Activated naive CD8-positive, alpha-beta T cell treated with anti-CD3 and anti-CD28 coated beads for 36 hours (primary cell): ENCODE results near the gene PDE4B. TPM values are rescaled to one million over a fixed set of nuclear protein-coding genes. Genes with fewer than 3 reads are reported as not detected.
A peak's percentile ranks its signal among the peaks of the same experiment; 100 is the strongest.
"Not testable (repeated sequence)": the region's sequence is repeated elsewhere in the genome, so short reads cannot be mapped to it uniquely, and the experiment has no call there.

Experiments
- DNase-seq: peaks from one replicate; pipeline ENCODE4 v3.0.0; 2021
- H3K27ac Mint-ChIP-seq: one replicate; pipeline ENCODE4 v1.8.0; 2022; ENCODE audit warnings: mild to moderate bottlenecking, moderate library complexity, mixed read lengths
- H3K27me3 Mint-ChIP-seq: one replicate; pipeline ENCODE4 v1.8.0; 2022; ENCODE audit warnings: mild to moderate bottlenecking, mixed read lengths
- H3K36me3 Mint-ChIP-seq: one replicate; pipeline ENCODE4 v1.8.0; 2021; ENCODE audit warnings: mild to moderate bottlenecking, mixed read lengths
- H3K4me1 Mint-ChIP-seq: one replicate; pipeline ENCODE4 v1.8.0; 2021; ENCODE audit warnings: mixed read lengths
- H3K4me3 Mint-ChIP-seq: one replicate; pipeline ENCODE4 v1.8.0; 2022; ENCODE audit warnings: mild to moderate bottlenecking, moderate library complexity, mixed read lengths
- H3K9me3 Mint-ChIP-seq: one replicate; pipeline ENCODE4 v1.8.0; 2022; ENCODE audit warnings: mixed read lengths
- total RNA-seq, 2 experiments: library from RNA; stranded (reverse); gene quantifications; one replicate each; pipeline ENCODE4 v1.2.3, GENCODE V29; 2021

PDE4B gene
- total RNA-seq, 2 experiments from 2014 or later, result 22.3 to 24.6 TPM

- peaks cover 3% of the 10 kb centered on the region for H3K4me1 Mint-ChIP-seq
- H3K27ac Mint-ChIP-seq, result no peak overlapping the region
- DNase-seq, result no peak
- H3K27me3 Mint-ChIP-seq, result no peaks in the 10 kb centered on the region
- H3K4me3 Mint-ChIP-seq, result no peak overlapping the region
- H3K36me3 Mint-ChIP-seq, result no peaks in the 10 kb centered on the region
- no peaks in the 10 kb centered on the region for H3K9me3 Mint-ChIP-seq
Measured at GRCh38 chr1:66313429-66313828, 520.7 kb downstream of the PDE4B start.

GRCh38 chr1:66315671-66316070, 523.0 kb downstream of the PDE4B start:
- H3K27me3 Mint-ChIP-seq, result no peaks in the 10 kb centered on the region
- DNase-seq, result no peak
- no peaks in the 10 kb centered on the region for H3K36me3 Mint-ChIP-seq
- no peak overlapping the region for H3K4me3 Mint-ChIP-seq
- no peaks in the 10 kb centered on the region for H3K9me3 Mint-ChIP-seq
- H3K27ac Mint-ChIP-seq, result no peak overlapping the region
- peaks cover 3% of the 10 kb centered on the region for H3K4me1 Mint-ChIP-seq

- Mint-ChIP-seq H3K4me1 (peaks cover 3% of the 10 kb centered on the region), H3K27ac (peak overlapping the region; percentile 7), H3K9me3 (no peaks in the 10 kb centered on the region), H3K4me3 (no peak overlapping the region), H3K36me3 (no peaks in the 10 kb centered on the region), H3K27me3 (no peaks in the 10 kb centered on the region)
- DNase-seq, result no peak
Measured at GRCh38 chr1:66316464-66317247, 524.0 kb downstream of the PDE4B start.

DNA sequence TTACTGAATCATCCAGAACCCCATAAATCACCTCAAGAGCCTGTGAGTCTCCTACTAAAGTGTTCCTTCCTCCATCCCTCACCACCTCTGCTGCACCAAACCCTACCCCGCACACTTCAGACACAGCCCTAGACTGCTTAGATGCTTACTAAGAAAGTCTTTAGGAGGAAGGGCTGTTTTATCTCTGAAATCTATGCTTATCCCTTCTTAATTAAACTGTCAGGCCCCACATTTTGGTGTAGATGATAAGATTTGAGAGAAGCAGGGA, 524.5 kb downstream of the PDE4B start:
- Mint-ChIP-seq H3K9me3 (no peaks in the 10 kb centered on the region), H3K36me3 (peaks cover 2% of the 10 kb centered on the region), H3K4me1 (peaks cover 3% of the 10 kb centered on the region), H3K27me3 (no peaks in the 10 kb centered on the region), H3K27ac (peak overlapping the region; percentile 7), H3K4me3 (no peak overlapping the region)
- no peak for DNase-seq

- Mint-ChIP-seq H3K36me3 (peaks cover 3% of the 10 kb centered on the region), H3K9me3 (peaks cover 2% of the 10 kb centered on the region), H3K4me1 (peaks cover 18% of the 10 kb centered on the region), H3K27me3 (no peaks in the 10 kb centered on the region), H3K4me3 (no peak overlapping the region), H3K27ac (no peak overlapping the region)
- DNase-seq, result no peak
Measured at GRCh38 chr1:66320231-66320630, 527.5 kb downstream of the PDE4B start.

- not testable (repeated sequence) for H3K4me3 Mint-ChIP-seq, H3K27me3 Mint-ChIP-seq, H3K27ac Mint-ChIP-seq, H3K36me3 Mint-ChIP-seq, DNase-seq, H3K9me3 Mint-ChIP-seq
- peaks cover 31% of the 10 kb centered on the region for H3K4me1 Mint-ChIP-seq
Measured at GRCh38 chr1:66322462-66322861, 529.8 kb downstream of the PDE4B start.

GRCh38 chr1:66323958-66324625, 531.4 kb downstream of the PDE4B start:
- Mint-ChIP-seq H3K27ac (peak overlapping the region; percentile 83), H3K27me3 (no peaks in the 10 kb centered on the region), H3K9me3 (peaks cover 2% of the 10 kb centered on the region), H3K36me3 (peaks cover 3% of the 10 kb centered on the region), H3K4me1 (peaks cover 40% of the 10 kb centered on the region), H3K4me3 (peak overlapping the region; percentile 4)
- no peak for DNase-seq

DNA sequence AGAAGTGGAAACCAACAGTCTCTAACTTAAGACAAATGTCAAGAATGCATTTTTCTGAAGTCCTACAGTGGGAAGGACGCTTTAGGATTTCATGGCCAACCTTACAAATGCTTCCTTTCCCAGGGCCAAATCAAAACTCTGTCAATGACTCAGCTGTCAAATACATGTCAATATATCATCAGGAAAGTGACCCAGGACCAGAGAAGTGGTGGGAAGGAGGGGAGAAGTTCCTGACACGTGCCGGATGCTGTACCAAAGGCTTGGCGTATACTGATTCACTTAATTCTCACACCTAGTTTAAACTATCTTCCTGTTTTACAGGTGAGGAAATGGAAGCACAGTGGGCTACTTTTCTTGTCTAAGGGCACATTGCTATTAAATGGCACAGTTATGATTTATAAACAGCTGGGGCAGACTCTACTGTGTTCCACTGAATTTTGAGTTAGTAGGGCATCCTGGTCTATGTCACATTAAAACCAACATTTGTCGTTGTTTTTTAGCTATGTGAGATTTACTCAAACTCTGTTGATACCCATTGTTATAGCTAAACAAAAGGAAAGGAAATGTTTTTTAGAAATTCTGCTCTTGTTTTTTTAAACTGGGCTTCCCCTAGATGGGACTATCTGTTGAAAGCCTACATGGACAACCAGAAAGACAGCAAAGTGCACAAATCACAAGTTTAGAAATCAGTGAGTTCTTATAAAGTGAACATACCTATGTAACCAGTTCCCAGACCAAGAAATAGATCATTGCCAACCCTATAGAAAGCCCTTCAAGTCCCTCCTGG, 533.1 kb downstream of the PDE4B start:
- no peak for DNase-seq
- Mint-ChIP-seq H3K36me3 (peaks cover 3% of the 10 kb centered on the region), H3K4me1 (peaks cover 57% of the 10 kb centered on the region), H3K9me3 (peaks cover 2% of the 10 kb centered on the region), H3K27me3 (no peaks in the 10 kb centered on the region), H3K27ac (no peak overlapping the region), H3K4me3 (no peak overlapping the region)

GRCh38 chr1:66326867-66327266, 534.2 kb downstream of the PDE4B start:
- Mint-ChIP-seq H3K4me1 (peaks cover 59% of the 10 kb centered on the region), H3K27ac (no peak overlapping the region), H3K36me3 (peaks cover 3% of the 10 kb centered on the region), H3K4me3 (no peak overlapping the region), H3K27me3 (no peaks in the 10 kb centered on the region), H3K9me3 (peaks cover 2% of the 10 kb centered on the region)
- DNase-seq, result no peak

GRCh38 chr1:66327588-66327987, 534.9 kb downstream of the PDE4B start:
- H3K4me1 Mint-ChIP-seq, result peaks cover 59% of the 10 kb centered on the region
- DNase-seq, result no peak
- peaks cover 2% of the 10 kb centered on the region for H3K9me3 Mint-ChIP-seq
- H3K27ac Mint-ChIP-seq, result no peak overlapping the region
- H3K27me3 Mint-ChIP-seq, result no peaks in the 10 kb centered on the region
- H3K4me3 Mint-ChIP-seq, result no peak overlapping the region
- peaks cover 2% of the 10 kb centered on the region for H3K36me3 Mint-ChIP-seq

DNA sequence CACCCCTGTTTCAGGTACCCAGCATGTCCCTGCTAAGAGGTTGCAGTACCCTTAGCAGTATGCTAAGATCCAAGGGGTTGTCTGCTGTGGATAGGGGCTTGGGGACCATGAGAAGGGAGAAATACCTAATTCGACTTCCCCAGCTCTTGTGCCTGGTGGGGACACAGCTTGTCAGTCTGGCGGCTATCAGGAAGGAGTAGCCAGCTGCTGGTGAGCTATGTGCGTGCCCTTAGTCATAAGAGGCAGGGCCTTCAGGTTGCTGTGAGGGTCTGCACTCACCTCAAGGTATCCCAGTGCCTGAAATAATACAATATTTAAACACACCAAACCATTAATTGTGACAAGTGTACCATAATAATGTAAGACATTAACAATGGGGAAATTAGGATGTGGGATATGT, 536.2 kb downstream of the PDE4B start:
- no peak for DNase-seq
- H3K4me3 Mint-ChIP-seq, result no peak overlapping the region
- peaks cover 56% of the 10 kb centered on the region for H3K4me1 Mint-ChIP-seq
- H3K27ac Mint-ChIP-seq, result no peak overlapping the region
- no peaks in the 10 kb centered on the region for H3K9me3 Mint-ChIP-seq
- H3K27me3 Mint-ChIP-seq, result no peaks in the 10 kb centered on the region
- peaks cover 12% of the 10 kb centered on the region for H3K36me3 Mint-ChIP-seq

DNA sequence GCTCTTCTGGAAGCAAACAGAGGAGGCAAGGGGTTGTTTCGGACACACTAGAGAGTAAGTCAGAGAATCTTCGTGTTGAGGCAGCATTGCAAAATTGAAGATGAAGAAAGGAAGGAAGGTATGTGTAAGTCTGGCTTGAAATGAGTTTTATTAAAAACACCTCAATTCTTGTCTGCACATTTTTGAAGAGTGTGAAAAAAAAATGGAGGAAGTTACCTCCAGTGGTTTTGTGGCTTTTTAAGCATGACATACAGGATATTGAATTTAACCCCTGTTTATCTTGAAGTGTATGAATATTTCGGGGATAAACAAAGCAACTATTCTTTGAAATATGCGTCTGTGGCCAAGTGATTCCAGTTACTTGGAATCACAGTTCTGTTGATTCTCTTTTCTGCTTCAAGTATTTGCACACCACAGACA, 538.0 kb downstream of the PDE4B start:
- Mint-ChIP-seq H3K36me3 (peaks cover 29% of the 10 kb centered on the region), H3K27me3 (no peaks in the 10 kb centered on the region), H3K9me3 (no peaks in the 10 kb centered on the region), H3K4me1 (peaks cover 47% of the 10 kb centered on the region), H3K4me3 (peak overlapping the region; percentile 64), H3K27ac (peak overlapping the region; percentile 90)
- DNase-seq, result no peak

- Mint-ChIP-seq H3K36me3 (peaks cover 39% of the 10 kb centered on the region), H3K9me3 (no peaks in the 10 kb centered on the region), H3K4me1 (peaks cover 48% of the 10 kb centered on the region), H3K4me3 (peak overlapping the region; percentile 99), H3K27ac (peak overlapping the region; percentile 94), H3K27me3 (no peaks in the 10 kb centered on the region)
- DNase-seq, result peak; percentile 47
Measured at GRCh38 chr1:66331658-66332547, 539.2 kb downstream of the PDE4B start.

GRCh38 chr1:66332548-66332901, 539.8 kb downstream of the PDE4B start:
- Mint-ChIP-seq H3K36me3 (peaks cover 45% of the 10 kb centered on the region), H3K4me1 (peaks cover 52% of the 10 kb centered on the region), H3K27me3 (no peaks in the 10 kb centered on the region), H3K9me3 (no peaks in the 10 kb centered on the region), H3K4me3 (peak overlapping the region; percentile 99), H3K27ac (peak overlapping the region; percentile 94)
- no peak for DNase-seq
